Upper lobe of left lung (tissue), 4 donors: ENCODE data around the gene LSM3.

Experiments
- CTCF ChIP-seq, 6 experiments: fragments of 450-650 bp in 4 of 6; fragments of 200-600 bp in 2 of 6; sonication (generic) in 2 of 6; IDR thresholded peaks; one replicate each; pipeline ENCODE4 v1.5.1; 2016 to 2019; ENCODE audit warnings: antibody characterized with exemption in 6 of 6
- POLR2A ChIP-seq, 4 donors: fragments of 450-650 bp; IDR thresholded peaks; one replicate each; pipeline ENCODE4 v1.5.1; 2016 to 2017; ENCODE audit warnings: antibody characterized with exemption in 4 of 4, mild to moderate bottlenecking in 2 of 4
- POLR2AphosphoS5 ChIP-seq, 2 donors: sonication (generic); formaldehyde crosslinking; IDR thresholded peaks; one replicate each; pipeline ENCODE4 v1.5.1; 2017; ENCODE audit warnings: antibody characterized with exemption in 2 of 2

- TF ChIP-seq CTCF (IDR thresholded peaks at IDR 0.05) (no peak), POLR2AphosphoS5 (IDR thresholded peaks at IDR 0.05) (no peak), POLR2A (IDR thresholded peaks at IDR 0.05) (no peak)
Measured at GRCh38 chr3:14235003-14235911, 56.6 kb downstream of the LSM3 start.
